CD4-positive, alpha-beta T cell (primary cell): ENCODE measurements around the gene COG7. TPM values are rescaled to one million over a fixed set of nuclear protein-coding genes. Genes with fewer than 3 reads are reported as not detected.

Source experiments
- ATAC-seq: fragments of 200-7000 bp; cut with Tn5 transposase; one replicate; pipeline ENCODE4 v1.10.0; 2022; ENCODE audit warnings: mild to moderate bottlenecking; ENCODE audit not compliant: poor library complexity
- CTCF ChIA-PET: fragments of 350-600 bp; sonication (Branson Sonifier 250); formaldehyde crosslinking; loops from one replicate; lab custom pipeline; 2021; ENCODE audit warnings: antibody characterized with exemption, inconsistent platforms; lab: Charles Lee
- POLR2A ChIA-PET: fragments of 350-600 bp; sonication (Branson Sonifier 250); formaldehyde crosslinking; loops from one replicate; lab custom pipeline; 2021; ENCODE audit warnings: antibody characterized with exemption, inconsistent platforms; lab: Charles Lee
- DNase-seq, 14 experiments: peaks; one replicate each; pipeline ENCODE4 v3.0.0-alpha.2; 2013 to 2020; ENCODE audit warnings: mixed read lengths in 2 of 14
- H3K27ac ChIP-seq, 2 donors: one replicate each; pipeline versions ENCODE4 v1.5.1 to v1.7.0; 2013; ENCODE audit warnings: low read length in 2 of 2, low read depth in 1 of 2, mild to moderate bottlenecking in 1 of 2
- H3K27me3 ChIP-seq, 2 experiments: 1 replicate in 1 of 2; 2 replicates in 1 of 2; pipeline versions ENCODE4 v1.6.1 to v1.7.0; 2013; ENCODE audit warnings: low read length in 2 of 2, control low read depth in 1 of 2, mild to moderate bottlenecking in 1 of 2, moderate library complexity in 1 of 2; ENCODE audit not compliant: insufficient read depth in 2 of 2, control insufficient read depth in 1 of 2
- H3K36me3 ChIP-seq: one replicate; pipeline ENCODE4 v1.6.1; 2013; ENCODE audit warnings: low read length, control low read depth; ENCODE audit not compliant: insufficient read depth
- H3K4me1 ChIP-seq: one replicate; pipeline ENCODE4 v1.6.1; 2013; ENCODE audit warnings: low read length, control low read depth; ENCODE audit not compliant: insufficient read depth
- H3K4me3 ChIP-seq: one replicate; pipeline ENCODE4 v1.5.1; 2013; ENCODE audit warnings: mild to moderate bottlenecking, low read length, moderate library complexity
- H3K9me3 ChIP-seq, 2 experiments: 1 replicate in 1 of 2; 2 replicates in 1 of 2; pipeline versions ENCODE4 v1.6.1 to v1.7.0; 2013; ENCODE audit warnings: low read length in 2 of 2, mild to moderate bottlenecking in 2 of 2, control low read depth in 1 of 2, moderate library complexity in 1 of 2; ENCODE audit not compliant: control insufficient read depth in 1 of 2, insufficient read depth in 1 of 2
- H3K27ac Mint-ChIP-seq: one replicate; pipeline ENCODE4 v1.8.0; 2020; ENCODE audit warnings: mixed read lengths
- H3K27me3 Mint-ChIP-seq: one replicate; pipeline ENCODE4 v1.8.0; 2021; ENCODE audit warnings: mixed read lengths
- H3K36me3 Mint-ChIP-seq: one replicate; pipeline ENCODE4 v1.8.0; 2021; ENCODE audit warnings: low read depth, mixed read lengths
- H3K4me1 Mint-ChIP-seq: one replicate; pipeline ENCODE4 v1.8.0; 2021; ENCODE audit warnings: low read depth, mixed read lengths
- H3K4me3 Mint-ChIP-seq: one replicate; pipeline ENCODE4 v1.8.0; 2020; ENCODE audit warnings: mild to moderate bottlenecking, mixed read lengths
- H3K9me3 Mint-ChIP-seq: one replicate; pipeline ENCODE4 v1.8.0; 2020; ENCODE audit warnings: mixed read lengths
- CTCF ChIP-seq: fragments of 200-600 bp; IDR thresholded peaks from one replicate; pipeline ENCODE4 v1.8.0; 2022; ENCODE audit warnings: antibody characterized with exemption, mild to moderate bottlenecking
- intact Hi-C, 2 experiments: fragments of 100-400 bp; cut with DNase I in 1 of 2; cut with micrococcal nuclease in 1 of 2; formaldehyde crosslinking; loops; one replicate each; pipeline versions ENCODE4 v1.15.1 to v1.9.0; 2023 to 2025; cut with DNase I, micrococcal nuclease
- total RNA-seq, 174 experiments: library from RNA in 2 of 174; stranded (reverse) in 2 of 174; gene quantifications; one replicate each; pipeline ENCODE4 v1.2.3 and lab custom pipeline; 2021 to 2026

COG7 gene
- total RNA-seq, 2 experiments from 2014 or later, result 12.6 to 13.6 TPM

DNA sequence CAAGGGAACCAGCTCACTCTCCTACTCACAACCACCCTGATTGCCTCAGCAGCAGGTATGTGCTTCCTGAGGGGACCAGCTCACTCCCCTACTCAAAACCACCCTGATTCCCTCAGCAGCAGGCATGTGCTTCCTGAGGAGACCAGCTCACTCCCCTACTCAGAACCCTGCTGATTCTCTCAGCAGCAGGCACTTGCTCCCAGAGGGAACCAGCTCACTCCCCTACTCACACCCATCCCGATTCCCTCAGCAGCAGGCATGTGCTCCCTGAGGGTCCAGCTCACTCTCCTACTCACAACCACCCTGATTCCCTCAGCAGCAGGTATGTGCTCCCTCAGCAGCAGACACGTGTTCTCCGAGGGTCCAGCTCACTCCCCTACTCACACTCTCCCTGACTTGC, 26.1 kb upstream of the COG7 start:
- H3K4me1 Mint-ChIP-seq, result no peaks in the 10 kb centered on the region
- no peaks in the 10 kb centered on the region for H3K27me3 Mint-ChIP-seq
- peaks cover 81% of the 10 kb centered on the region for H3K36me3 ChIP-seq
- DNase-seq (no peak), ATAC-seq (no peak)
- H3K27me3 ChIP-seq, result no peaks in the 10 kb centered on the region
- intact Hi-C loops, result no loop called here
- no peaks in the 10 kb centered on the region for H3K4me1 ChIP-seq
- H3K27ac ChIP-seq, result no peak overlapping the region
- CTCF ChIA-PET, result no interaction called here
- H3K9me3 ChIP-seq, result no peaks in the 10 kb centered on the region
- H3K9me3 Mint-ChIP-seq, result no peaks in the 10 kb centered on the region
- H3K36me3 Mint-ChIP-seq, result peaks cover 92% of the 10 kb centered on the region
- H3K27ac Mint-ChIP-seq, result no peak overlapping the region
- H3K4me3 ChIP-seq, result no peak overlapping the region
- H3K4me3 Mint-ChIP-seq, result no peak overlapping the region
- POLR2A ChIA-PET, result no interaction called here
- TF ChIP-seq CTCF, result no peak

GRCh38 chr16:23478566-23478965, 25.6 kb upstream of the COG7 start:
- no peak overlapping the region for H3K27ac Mint-ChIP-seq
- no peaks in the 10 kb centered on the region for H3K4me1 Mint-ChIP-seq
- H3K9me3 ChIP-seq, result no peaks in the 10 kb centered on the region
- TF ChIP-seq CTCF, result no peak
- no peak overlapping the region for H3K27ac ChIP-seq
- no peak for ATAC-seq
- H3K27me3 ChIP-seq, result no peaks in the 10 kb centered on the region
- POLR2A ChIA-PET, result no interaction called here
- no peak overlapping the region for H3K4me3 ChIP-seq
- peaks cover 96% of the 10 kb centered on the region for H3K36me3 Mint-ChIP-seq
- intact Hi-C loops, result no loop called here
- H3K4me3 Mint-ChIP-seq, result no peak overlapping the region
- H3K4me1 ChIP-seq, result no peaks in the 10 kb centered on the region
- no peaks in the 10 kb centered on the region for H3K27me3 Mint-ChIP-seq
- DNase-seq, result no peak
- CTCF ChIA-PET, result no interaction called here
- H3K36me3 ChIP-seq, result peaks cover 85% of the 10 kb centered on the region
- no peaks in the 10 kb centered on the region for H3K9me3 Mint-ChIP-seq

GRCh38 chr16:23476289-23476688, 23.3 kb upstream of the COG7 start:
- Mint-ChIP-seq H3K4me1 (no peaks in the 10 kb centered on the region), H3K27ac (no peak overlapping the region), H3K27me3 (no peaks in the 10 kb centered on the region), H3K36me3 (peaks cover 80% of the 10 kb centered on the region), H3K4me3 (no peak overlapping the region), H3K9me3 (no peaks in the 10 kb centered on the region)
- Histone ChIP-seq H3K9me3 (no peaks in the 10 kb centered on the region), H3K4me1 (no peaks in the 10 kb centered on the region), H3K27me3 (no peaks in the 10 kb centered on the region), H3K4me3 (no peak overlapping the region), H3K27ac (no peak overlapping the region), H3K36me3 (peaks cover 73% of the 10 kb centered on the region)
- DNase-seq (no peak), ATAC-seq (no peak)
- POLR2A ChIA-PET, result interaction anchor here (0.7 kb wide), 1 partner anchor 22 kb away, joined by 3 read pairs; no protein-coding TSS in a partner anchor
- intact Hi-C loops, result no loop called here
- CTCF ChIA-PET, result no interaction called here
- TF ChIP-seq CTCF, result no peak
